H1 (cell line): ENCODE data around the gene MRPL20. TPM values are rescaled to one million over a fixed set of nuclear protein-coding genes. Genes with fewer than 3 reads are reported as not detected.
"Not testable (repeated sequence)": the region's sequence is repeated elsewhere in the genome, so short reads cannot be mapped to it uniquely, and the experiment has no call there.

Source experiments
- CTCF ChIA-PET: fragments of 300-600 bp; sonication (Branson Sonifier 250); formaldehyde crosslinking; loops from one replicate; lab custom pipeline; 2021; ENCODE audit not compliant: partially characterized antibody; lab: Charles Lee
- POLR2A ChIA-PET: fragments of 300-600 bp; sonication (Branson Sonifier 250); formaldehyde crosslinking; loops from one replicate; lab custom pipeline; 2021; ENCODE audit warnings: inconsistent platforms; ENCODE audit not compliant: partially characterized antibody; lab: Charles Lee
- DNase-seq, 2 experiments: peaks; one replicate each; pipeline versions ENCODE4 v3.0.0 to v3.0.0-alpha.2; 2010 to 2022; ENCODE audit warnings: low spot score in 2 of 2, low read depth in 1 of 2, mixed read lengths in 1 of 2
- FAIRE-seq: peaks from 2 replicates; lab custom pipeline; 2011; peaks lifted over from hg19 to GRCh38; lab: Jason Lieb, UNC
- H2AFZ ChIP-seq: 2 replicates; pipeline ENCODE4 v1.8.1; 2012; ENCODE audit warnings: low read length, inconsistent platforms
- H2AK5ac ChIP-seq: 2 replicates; pipeline ENCODE4 v1.6.1; 2013; ENCODE audit warnings: low read depth, low read length
- H2BK120ac ChIP-seq: replicated peaks from 2 replicates; pipeline ENCODE3; 2013; ENCODE audit warnings: low read depth, low read length, inconsistent platforms
- H2BK12ac ChIP-seq: 2 replicates; pipeline ENCODE4 v1.6.1; 2013; ENCODE audit warnings: low read depth, low read length
- H2BK15ac ChIP-seq: 2 replicates; pipeline ENCODE4 v1.6.1; 2013; ENCODE audit warnings: low read length
- H2BK20ac ChIP-seq: 2 replicates; pipeline ENCODE4 v1.6.1; 2013; ENCODE audit warnings: low read length
- H2BK5ac ChIP-seq: 2 replicates; pipeline ENCODE4 v1.6.1; 2013; ENCODE audit warnings: low read depth, low read length
- H3K14ac ChIP-seq: 2 replicates; pipeline ENCODE4 v1.6.1; 2013; ENCODE audit warnings: inconsistent platforms; ENCODE audit not compliant: insufficient read length
- H3K18ac ChIP-seq: 2 replicates; pipeline ENCODE4 v1.6.1; 2013; ENCODE audit warnings: low read length; ENCODE audit errors: extremely low read depth
- H3K23ac ChIP-seq: 2 replicates; pipeline ENCODE4 v1.6.1; 2013; ENCODE audit warnings: inconsistent platforms; ENCODE audit not compliant: insufficient read length
- H3K23me2 ChIP-seq: 2 replicates; pipeline ENCODE4 v1.6.1; 2013; ENCODE audit warnings: low read depth, low read length
- H3K27ac ChIP-seq: 2 replicates; pipeline ENCODE4 v1.6.1; 2011; ENCODE audit warnings: low read depth, low read length, inconsistent platforms
- H3K27me3 ChIP-seq, 4 experiments: replicated peaks in 1 of 4; 1 replicate in 1 of 4; 2 replicates in 3 of 4; pipeline versions ENCODE4 v1.6.1 to v1.8.1; 2011 to 2013; ENCODE audit warnings: low read length in 3 of 4, mild to moderate bottlenecking in 3 of 4, inconsistent platforms in 2 of 4, mixed read lengths in 2 of 4, moderate library complexity in 1 of 4; ENCODE audit not compliant: control insufficient read depth in 3 of 4, insufficient read depth in 3 of 4; ENCODE audit errors: extremely low read depth in 1 of 4
- H3K36me3 ChIP-seq, 4 experiments: 2 replicates each; pipeline versions ENCODE4 v1.6.1 to v1.8.1; 2011 to 2013; ENCODE audit warnings: mild to moderate bottlenecking in 4 of 4, low read length in 3 of 4, moderate library complexity in 2 of 4, control low read depth in 1 of 4, inconsistent platforms in 1 of 4; ENCODE audit not compliant: insufficient read depth in 4 of 4, control insufficient read depth in 2 of 4
- H3K4ac ChIP-seq: replicated peaks from 2 replicates; pipeline ENCODE3; 2013; ENCODE audit warnings: low read length, low read depth, mixed read lengths, inconsistent platforms; ENCODE audit not compliant: insufficient read length
- H3K4me1 ChIP-seq, 4 experiments: replicated peaks in 1 of 4; 1 replicate in 1 of 4; 2 replicates in 3 of 4; pipeline versions ENCODE4 v1.6.1 to v1.8.1; 2011 to 2013; ENCODE audit warnings: low read length in 3 of 4, inconsistent platforms in 2 of 4, mixed read lengths in 1 of 4; ENCODE audit not compliant: insufficient read depth in 4 of 4, control insufficient read depth in 3 of 4
- H3K4me2 ChIP-seq, 2 experiments: 2 replicates each; pipeline versions ENCODE4 v1.6.1 to v1.8.1; 2011 to 2013; ENCODE audit warnings: low read depth in 2 of 2, low read length in 2 of 2, control low read depth in 1 of 2, inconsistent platforms in 1 of 2, mild to moderate bottlenecking in 1 of 2; ENCODE audit not compliant: insufficient read depth in 1 of 2
- H3K4me3 ChIP-seq, 4 experiments: fragments of 200-600, 300-600 bp in 1 of 4; sonication (generic), shearing (Covaris generic), sonication (Bioruptor Twin) in 1 of 4; 2 replicates each; pipeline versions ENCODE4 v1.5.1 to v1.8.1; 2011 to 2016; ENCODE audit warnings: low read length in 4 of 4, low read depth in 3 of 4, control low read depth in 2 of 4, inconsistent platforms in 2 of 4, mild to moderate bottlenecking in 2 of 4, mixed read lengths in 1 of 4, moderate library complexity in 1 of 4; ENCODE audit not compliant: insufficient read depth in 2 of 4; ENCODE audit errors: extremely low read depth in 1 of 4
- H3K56ac ChIP-seq: replicated peaks from 2 replicates; pipeline ENCODE3; 2013; ENCODE audit warnings: low read depth, mild to moderate bottlenecking, mixed read lengths, low read length, inconsistent platforms; ENCODE audit not compliant: insufficient read length
- H3K79me1 ChIP-seq: 2 replicates; pipeline ENCODE4 v1.6.1; 2013; ENCODE audit warnings: low read depth, low read length, control low read depth
- H3K79me2 ChIP-seq, 2 experiments: 2 replicates each; pipeline versions ENCODE4 v1.6.1 to v1.8.1; 2012 to 2013; ENCODE audit warnings: low read length in 2 of 2, mild to moderate bottlenecking in 2 of 2, inconsistent platforms in 1 of 2; ENCODE audit not compliant: insufficient read depth in 2 of 2, control insufficient read depth in 1 of 2
- H3K9ac ChIP-seq, 4 experiments: replicated peaks in 1 of 4; 1 replicate in 1 of 4; 2 replicates in 3 of 4; pipeline versions ENCODE4 v1.6.1 to v1.8.1; 2011 to 2013; ENCODE audit warnings: low read depth in 3 of 4, low read length in 3 of 4, control low read depth in 2 of 4, mild to moderate bottlenecking in 2 of 4, moderate library complexity in 2 of 4, inconsistent platforms in 1 of 4; ENCODE audit errors: extremely low read depth in 1 of 4
- H3K9me3 ChIP-seq, 2 experiments: 2 replicates each; pipeline versions ENCODE4 v1.6.1 to v1.8.1; 2012 to 2013; ENCODE audit warnings: mild to moderate bottlenecking in 2 of 2, moderate library complexity in 2 of 2, control low read depth in 1 of 2, inconsistent platforms in 1 of 2, low read depth in 1 of 2, low read length in 1 of 2, mixed read lengths in 1 of 2; ENCODE audit not compliant: insufficient read depth in 2 of 2
- H4K20me1 ChIP-seq, 2 experiments: replicated peaks in 1 of 2; 2 replicates each; pipeline versions ENCODE3 to v1.8.1; 2011 to 2013; ENCODE audit warnings: inconsistent platforms in 2 of 2, low read length in 2 of 2, mild to moderate bottlenecking in 1 of 2; ENCODE audit not compliant: insufficient read depth in 2 of 2, control insufficient read depth in 1 of 2
- H4K5ac ChIP-seq: 2 replicates; pipeline ENCODE4 v1.6.1; 2013; ENCODE audit warnings: low read length, low read depth, mixed read lengths, inconsistent platforms; ENCODE audit not compliant: insufficient read length
- H4K8ac ChIP-seq: 2 replicates; pipeline ENCODE4 v1.8.0; 2013; ENCODE audit warnings: mild to moderate bottlenecking, moderate library complexity, low read length, inconsistent platforms; ENCODE audit not compliant: insufficient read depth; ENCODE audit errors: extremely low read depth
- H4K91ac ChIP-seq: replicated peaks from 2 replicates; pipeline ENCODE3; 2013; ENCODE audit warnings: low read length, mixed read lengths, inconsistent platforms; ENCODE audit not compliant: insufficient read length
- WGBS, 2 experiments: shearing (Covaris generic) in 1 of 2; methylation state at CpG; one replicate each; pipeline versions ENCODE4 v1.1.6 to v1.1.7; 2013 to 2015; ENCODE audit warnings: low lambda C conversion rate in 2 of 2, mixed read lengths in 2 of 2, inconsistent platforms in 1 of 2, low coverage in 1 of 2, missing lambda C conversion rate in 1 of 2; ENCODE audit not compliant: insufficient replicate concordance in 2 of 2, insufficient coverage in 1 of 2, insufficient read length in 1 of 2; ENCODE audit errors: extremely low coverage in 1 of 2, missing lambda C conversion rate in 1 of 2; 5-methylcytosine and 5-hydroxymethylcytosine counted together
- polyA plus RNA-seq, 7 experiments: library from polyadenylated mRNA; depleted of rRNA in 3 of 7; stranded (reverse) in 5 of 7; unstranded in 2 of 7; fragments of >200 nt in 5 of 7; fragments of 200-250 nt in 2 of 7; gene quantifications; 1 replicate in 5 of 7; 2 replicates in 1 of 7; 4 replicates in 1 of 7; pipeline versions ENCODE4 v1.2.1 to v1.2.3, GENCODE V29; 2011 to 2013; ENCODE audit warnings: missing spikeins in 2 of 7, mixed read lengths in 2 of 7
- total RNA-seq: library from RNA; stranded (reverse); fragmentation: NEBNext Ultra II Directional; extraction: Animal tissue kit (Norgen Biotek cat#: 25700); gene quantifications from 2 replicates; pipeline ENCODE4 v1.2.1, GENCODE V29; 2021

MRPL20 gene
- total and polyA plus RNA-seq, 2 of the 8 experiments (the other 6 are each of a cell fraction or from before 2014, with no cell fraction given): 126 to 151 TPM

DNA sequence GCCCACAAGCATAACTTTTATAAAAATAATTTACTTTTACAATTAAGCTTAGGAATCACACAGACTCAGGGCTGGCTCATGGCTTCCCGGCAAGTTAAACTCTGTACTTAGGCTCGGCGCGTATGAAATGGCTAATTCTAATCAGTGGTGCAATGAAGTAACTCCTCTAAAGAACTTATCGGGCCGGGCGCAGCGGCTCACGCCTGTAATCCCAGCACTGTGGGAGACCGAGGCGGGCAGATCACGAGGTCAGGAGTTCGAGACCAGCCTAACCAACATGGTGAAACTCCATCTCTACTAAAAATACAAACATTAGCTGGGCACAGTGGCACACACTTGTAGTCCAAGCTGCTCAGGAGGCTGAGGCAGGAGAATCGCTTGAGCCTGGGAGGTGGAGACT lies 37.0 kb downstream of the MRPL20 start:
- ChIA-PET CTCF (interaction anchor here (0.6 to 4.5 kb wide), 12 partner anchors 11 to 296 kb away, joined by 3 to 40 read pairs (median 4); partner anchors contain the start of genes DVL1 and MXRA8), POLR2A (interaction anchor here (0.7 to 33.4 kb wide), 8 partner anchors 11 to 136 kb away, joined by 3 to 719 read pairs (median 13); partner anchors contain the start of genes CCNL2, MRPL20 and MXRA8)
- H3K23ac ChIP-seq, H2BK15ac ChIP-seq, H2BK120ac ChIP-seq, FAIRE-seq, DNase-seq, H3K18ac ChIP-seq, H4K8ac ChIP-seq, H3K14ac ChIP-seq, H2BK5ac ChIP-seq, H3K9ac ChIP-seq, H2AK5ac ChIP-seq, H3K56ac ChIP-seq, H2AFZ ChIP-seq, H3K4me2 ChIP-seq, H4K91ac ChIP-seq, H4K5ac ChIP-seq, H3K4ac ChIP-seq, H3K79me1 ChIP-seq, H2BK12ac ChIP-seq, H3K4me3 ChIP-seq, H3K27ac ChIP-seq, H3K36me3 ChIP-seq, H3K27me3 ChIP-seq, H2BK20ac ChIP-seq: not testable (repeated sequence)
- H3K9me3 ChIP-seq: peaks cover 12 to 18% of the 10 kb centered on the region in 2 experiments; a peak in 3 of 4 replicates
- peaks cover 0 to 17% of the 10 kb centered on the region in 2 experiments for H4K20me1 ChIP-seq
- H3K79me2 ChIP-seq: peaks cover 5 to 17% of the 10 kb centered on the region in 2 experiments; a peak in 3 of 4 replicates
- H3K4me1 ChIP-seq: peaks cover 0 to 12% (median 9%) of the 10 kb centered on the region in 4 experiments; a peak in 5 of 7 replicates
- WGBS, 2 experiments: 95% methylated on average over 14 of the region's 14 CpGs; no CpG with 5 or more reads in 1 of the 2 experiments
- H3K23me2 ChIP-seq: peaks cover 24% of the 10 kb centered on the region; the same call in 1 of the 2 replicates
